Measurements from ENCODE around the gene DOCK6. TPM values are rescaled to one million over a fixed set of nuclear protein-coding genes. Genes with fewer than 3 reads are reported as not detected.
A peak's percentile ranks its signal among the peaks of the same experiment; 100 is the strongest.

The DOCK6 gene
- total RNA-seq, 1 donor from 2014 or later: 10.5 TPM

GRCh38 chr19:11265177-11265784 is 3.0 kb upstream of the DOCK6 start:
- no peak for DNase-seq (ENCODE audit: low read depth)
- TF ChIP-seq, protein P1, sequence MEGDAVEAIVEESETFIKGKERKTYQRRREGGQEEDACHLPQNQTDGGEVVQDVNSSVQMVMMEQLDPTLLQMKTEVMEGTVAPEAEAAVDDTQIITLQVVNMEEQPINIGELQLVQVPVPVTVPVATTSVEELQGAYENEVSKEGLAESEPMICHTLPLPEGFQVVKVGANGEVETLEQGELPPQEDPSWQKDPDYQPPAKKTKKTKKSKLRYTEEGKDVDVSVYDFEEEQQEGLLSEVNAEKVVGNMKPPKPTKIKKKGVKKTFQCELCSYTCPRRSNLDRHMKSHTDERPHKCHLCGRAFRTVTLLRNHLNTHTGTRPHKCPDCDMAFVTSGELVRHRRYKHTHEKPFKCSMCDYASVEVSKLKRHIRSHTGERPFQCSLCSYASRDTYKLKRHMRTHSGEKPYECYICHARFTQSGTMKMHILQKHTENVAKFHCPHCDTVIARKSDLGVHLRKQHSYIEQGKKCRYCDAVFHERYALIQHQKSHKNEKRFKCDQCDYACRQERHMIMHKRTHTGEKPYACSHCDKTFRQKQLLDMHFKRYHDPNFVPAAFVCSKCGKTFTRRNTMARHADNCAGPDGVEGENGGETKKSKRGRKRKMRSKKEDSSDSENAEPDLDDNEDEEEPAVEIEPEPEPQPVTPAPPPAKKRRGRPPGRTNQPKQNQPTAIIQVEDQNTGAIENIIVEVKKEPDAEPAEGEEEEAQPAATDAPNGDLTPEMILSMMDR (IDR thresholded peaks at IDR 0.05; ENCODE audit: insufficient read depth, low read length, severe bottlenecking): no peak
- no peaks in the 10 kb centered on the region for H3K27me3 ChIP-seq (ENCODE audit: control insufficient read depth, insufficient read depth, low read length)
- no peaks in the 10 kb centered on the region for H3K36me3 ChIP-seq (ENCODE audit: control insufficient read depth, insufficient read depth, low read length)
- no peak overlapping the region for H3K4me3 ChIP-seq (ENCODE audit: low read depth, low read length)
- no peak for FAIRE-seq

- DNase-seq (ENCODE audit: low read depth): peak; percentile 87
- Histone ChIP-seq H3K4me3 (ENCODE audit: low read depth, low read length) (no peak overlapping the region), H3K36me3 (ENCODE audit: control insufficient read depth, insufficient read depth, low read length) (no peaks in the 10 kb centered on the region), H3K27me3 (ENCODE audit: control insufficient read depth, insufficient read depth, low read length) (no peaks in the 10 kb centered on the region)
- FAIRE-seq: no peak
- TF ChIP-seq, protein P1 (IDR thresholded peaks at IDR 0.05; ENCODE audit: insufficient read depth, low read length, severe bottlenecking): no peak
These were observed 2.3 kb upstream of the DOCK6 start for GRCh38 chr19:11264452-11265176.

- Histone ChIP-seq H3K36me3 (ENCODE audit: control insufficient read depth, insufficient read depth, low read length) (no peaks in the 10 kb centered on the region), H3K4me3 (ENCODE audit: low read depth, low read length) (no peak overlapping the region), H3K27me3 (ENCODE audit: control insufficient read depth, insufficient read depth, low read length) (no peaks in the 10 kb centered on the region)
- TF ChIP-seq, protein P1 (IDR thresholded peaks at IDR 0.05; ENCODE audit: insufficient read depth, low read length, severe bottlenecking): no peak
- DNase-seq (ENCODE audit: low read depth) (no peak), FAIRE-seq (no peak)
These were observed 1.4 kb upstream of the DOCK6 start for GRCh38 chr19:11263726-11264125.

GRCh38 chr19:11261431-11261970 is 823 bp downstream of the DOCK6 start:
- H3K27me3 ChIP-seq (ENCODE audit: control insufficient read depth, insufficient read depth, low read length): no peaks in the 10 kb centered on the region
- FAIRE-seq (no peak), DNase-seq (ENCODE audit: low read depth) (no peak)
- no peaks in the 10 kb centered on the region for H3K36me3 ChIP-seq (ENCODE audit: control insufficient read depth, insufficient read depth, low read length)
- H3K4me3 ChIP-seq (ENCODE audit: low read depth, low read length): peak overlapping the region; percentile 72
- TF ChIP-seq, protein P1 (IDR thresholded peaks at IDR 0.05; ENCODE audit: insufficient read depth, low read length, severe bottlenecking): no peak

DNA sequence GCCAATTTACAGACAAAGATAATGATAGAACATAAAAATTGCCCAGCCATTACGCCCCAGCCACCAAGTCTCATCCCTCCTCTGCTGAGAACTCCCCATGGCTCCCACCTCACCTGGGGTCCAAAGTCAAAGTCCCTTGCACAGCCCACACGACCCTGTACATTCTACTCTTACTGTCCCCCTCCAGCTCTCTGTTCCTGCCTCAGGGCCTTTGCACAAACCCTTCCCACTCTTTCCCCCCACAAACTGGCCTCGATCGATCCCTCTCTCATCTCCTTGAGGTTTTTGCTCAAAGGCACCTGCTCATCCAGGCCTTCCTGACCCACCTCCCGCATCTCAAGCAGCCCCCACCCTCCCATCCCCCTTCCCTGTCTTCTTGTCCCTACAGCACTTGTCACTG is 1.3 kb downstream of the DOCK6 start:
- peak overlapping the region; percentile 72 for H3K4me3 ChIP-seq (ENCODE audit: low read depth, low read length)

More for the DNA sequence above, 1.3 kb downstream of the DOCK6 start:
- Histone ChIP-seq H3K27me3 (ENCODE audit: control insufficient read depth, insufficient read depth, low read length) (no peaks in the 10 kb centered on the region), H3K36me3 (ENCODE audit: control insufficient read depth, insufficient read depth, low read length) (peaks cover 2% of the 10 kb centered on the region)
- no peak for DNase-seq (ENCODE audit: low read depth)
- no peak for FAIRE-seq
- TF ChIP-seq, protein P1 (IDR thresholded peaks at IDR 0.05; ENCODE audit: insufficient read depth, low read length, severe bottlenecking): no peak

Measured in bronchial epithelial cell (primary cell).